ENCODE results near the gene SCT. TPM values are rescaled to one million over a fixed set of nuclear protein-coding genes. Genes with fewer than 3 reads are reported as not detected.

Gene SCT
- total RNA-seq (2021) (2.3 to 3.3 TPM (median 2.9 TPM) in 3 replicates), Bru-seq, nascent RNA (not detected)
- long read RNA-seq, experiment 1, partial matches to known transcripts: 0 of 1 reads
- long read RNA-seq, experiment 1, other reads (novel, unspliced or antisense): 0 of 1 reads
- long read RNA-seq, experiment 2, partial matches to known transcripts: 0 of 4 reads
- long read RNA-seq, experiment 2, other reads (novel, unspliced or antisense): 0 of 4 reads
- long read RNA-seq, experiment 3: 0 reads

- H3K4me3 Mint-ChIP-seq: peak within 1 kb of the TSS; percentile 64
- H3K4me1 Mint-ChIP-seq: peaks cover 13% of the 10 kb centered on the region
- no peaks in the 10 kb centered on the region for H3K36me3 Mint-ChIP-seq
- ATAC-seq: peak; percentile 16
- TF ChIP-seq, protein P1, sequence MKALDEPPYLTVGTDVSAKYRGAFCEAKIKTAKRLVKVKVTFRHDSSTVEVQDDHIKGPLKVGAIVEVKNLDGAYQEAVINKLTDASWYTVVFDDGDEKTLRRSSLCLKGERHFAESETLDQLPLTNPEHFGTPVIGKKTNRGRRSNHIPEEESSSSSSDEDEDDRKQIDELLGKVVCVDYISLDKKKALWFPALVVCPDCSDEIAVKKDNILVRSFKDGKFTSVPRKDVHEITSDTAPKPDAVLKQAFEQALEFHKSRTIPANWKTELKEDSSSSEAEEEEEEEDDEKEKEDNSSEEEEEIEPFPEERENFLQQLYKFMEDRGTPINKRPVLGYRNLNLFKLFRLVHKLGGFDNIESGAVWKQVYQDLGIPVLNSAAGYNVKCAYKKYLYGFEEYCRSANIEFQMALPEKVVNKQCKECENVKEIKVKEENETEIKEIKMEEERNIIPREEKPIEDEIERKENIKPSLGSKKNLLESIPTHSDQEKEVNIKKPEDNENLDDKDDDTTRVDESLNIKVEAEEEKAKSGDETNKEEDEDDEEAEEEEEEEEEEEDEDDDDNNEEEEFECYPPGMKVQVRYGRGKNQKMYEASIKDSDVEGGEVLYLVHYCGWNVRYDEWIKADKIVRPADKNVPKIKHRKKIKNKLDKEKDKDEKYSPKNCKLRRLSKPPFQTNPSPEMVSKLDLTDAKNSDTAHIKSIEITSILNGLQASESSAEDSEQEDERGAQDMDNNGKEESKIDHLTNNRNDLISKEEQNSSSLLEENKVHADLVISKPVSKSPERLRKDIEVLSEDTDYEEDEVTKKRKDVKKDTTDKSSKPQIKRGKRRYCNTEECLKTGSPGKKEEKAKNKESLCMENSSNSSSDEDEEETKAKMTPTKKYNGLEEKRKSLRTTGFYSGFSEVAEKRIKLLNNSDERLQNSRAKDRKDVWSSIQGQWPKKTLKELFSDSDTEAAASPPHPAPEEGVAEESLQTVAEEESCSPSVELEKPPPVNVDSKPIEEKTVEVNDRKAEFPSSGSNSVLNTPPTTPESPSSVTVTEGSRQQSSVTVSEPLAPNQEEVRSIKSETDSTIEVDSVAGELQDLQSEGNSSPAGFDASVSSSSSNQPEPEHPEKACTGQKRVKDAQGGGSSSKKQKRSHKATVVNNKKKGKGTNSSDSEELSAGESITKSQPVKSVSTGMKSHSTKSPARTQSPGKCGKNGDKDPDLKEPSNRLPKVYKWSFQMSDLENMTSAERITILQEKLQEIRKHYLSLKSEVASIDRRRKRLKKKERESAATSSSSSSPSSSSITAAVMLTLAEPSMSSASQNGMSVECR (CRISPR knock-in tag; IDR thresholded peaks at IDR 0.05; ENCODE audit: borderline replicate concordance): no peak
- TF ChIP-seq, protein P2, sequence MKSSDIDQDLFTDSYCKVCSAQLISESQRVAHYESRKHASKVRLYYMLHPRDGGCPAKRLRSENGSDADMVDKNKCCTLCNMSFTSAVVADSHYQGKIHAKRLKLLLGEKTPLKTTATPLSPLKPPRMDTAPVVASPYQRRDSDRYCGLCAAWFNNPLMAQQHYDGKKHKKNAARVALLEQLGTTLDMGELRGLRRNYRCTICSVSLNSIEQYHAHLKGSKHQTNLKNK (CRISPR knock-in tag; IDR thresholded peaks at IDR 0.05): no peak
- TF ChIP-seq SOX15 (CRISPR knock-in tag; IDR thresholded peaks at IDR 0.05): no peak
- no peak for TF ChIP-seq CDX4 (CRISPR knock-in tag; IDR thresholded peaks at IDR 0.05; ENCODE audit: borderline replicate concordance)
- no peak for TF ChIP-seq TP53 (CRISPR knock-in tag; IDR thresholded peaks at IDR 0.05)
- POLR2A ChIA-PET: no interaction called here
- DNase-seq (ENCODE audit: low spot score): peak; percentile 33
- peaks cover 27% of the 10 kb centered on the region for H3K27me3 Mint-ChIP-seq (ENCODE audit: low read depth)
- CTCF ChIA-PET: interaction anchor here (0.8 to 1.1 kb wide), 2 partner anchors 72 to 96 kb away, joined by 3 to 5 read pairs; no protein-coding TSS in a partner anchor
- H3K27ac Mint-ChIP-seq: no peak within 1 kb of the TSS
- no peaks in the 10 kb centered on the region for H3K9me3 Mint-ChIP-seq
Measured at GRCh38 chr11:626475-627307, at the start of gene SCT. Gene SCT (minus strand): TSS chr11:627181. CDS start chr11:627143, 38 bp downstream.

DNA sequence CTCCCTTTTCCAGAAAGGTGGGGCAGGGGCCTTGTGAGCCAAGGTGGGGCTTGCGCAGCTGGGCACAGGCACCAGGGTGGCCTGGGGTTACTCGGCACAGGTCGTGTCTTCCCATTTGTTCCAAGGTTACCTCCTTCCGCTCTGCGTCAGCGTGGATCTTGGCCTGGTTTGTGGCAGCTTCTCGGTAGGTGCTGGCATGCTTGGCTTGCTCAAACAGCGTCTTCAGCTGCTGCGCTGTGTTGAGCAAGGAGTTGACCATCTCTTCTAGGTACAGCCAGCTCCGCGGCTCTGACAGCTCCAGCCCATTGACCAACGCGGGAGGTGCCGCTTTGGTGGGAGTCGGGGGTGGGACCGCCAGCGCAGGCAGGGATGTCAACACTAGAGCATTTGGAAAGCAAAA lies 47.4 kb upstream of the SCT start:
- ChIA-PET POLR2A (no interaction called here), CTCF (no interaction called here)
- no peak for DNase-seq (ENCODE audit: low spot score)
- H3K27me3 Mint-ChIP-seq (ENCODE audit: low read depth): no peaks in the 10 kb centered on the region
- no peaks in the 10 kb centered on the region for H3K4me1 Mint-ChIP-seq
- ATAC-seq: no peak
- no peak overlapping the region for H3K4me3 Mint-ChIP-seq
- H3K27ac Mint-ChIP-seq: peak overlapping the region; percentile 45; the same call in 1 of the 2 replicates
- H3K36me3 Mint-ChIP-seq: peaks cover 47% of the 10 kb centered on the region
- no peaks in the 10 kb centered on the region for H3K9me3 Mint-ChIP-seq
- TF ChIP-seq AFF4 (CRISPR knock-in tag; IDR thresholded peaks at IDR 0.05; ENCODE audit: borderline replicate concordance): no peak
- TF ChIP-seq, protein P3, sequence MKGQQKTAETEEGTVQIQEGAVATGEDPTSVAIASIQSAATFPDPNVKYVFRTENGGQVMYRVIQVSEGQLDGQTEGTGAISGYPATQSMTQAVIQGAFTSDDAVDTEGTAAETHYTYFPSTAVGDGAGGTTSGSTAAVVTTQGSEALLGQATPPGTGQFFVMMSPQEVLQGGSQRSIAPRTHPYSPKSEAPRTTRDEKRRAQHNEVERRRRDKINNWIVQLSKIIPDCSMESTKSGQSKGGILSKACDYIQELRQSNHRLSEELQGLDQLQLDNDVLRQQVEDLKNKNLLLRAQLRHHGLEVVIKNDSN (CRISPR knock-in tag; IDR thresholded peaks at IDR 0.05): no peak
- TF ChIP-seq RELA (CRISPR knock-in tag; IDR thresholded peaks at IDR 0.05; ENCODE audit: borderline replicate concordance): no peak
- TF ChIP-seq, protein P4, sequence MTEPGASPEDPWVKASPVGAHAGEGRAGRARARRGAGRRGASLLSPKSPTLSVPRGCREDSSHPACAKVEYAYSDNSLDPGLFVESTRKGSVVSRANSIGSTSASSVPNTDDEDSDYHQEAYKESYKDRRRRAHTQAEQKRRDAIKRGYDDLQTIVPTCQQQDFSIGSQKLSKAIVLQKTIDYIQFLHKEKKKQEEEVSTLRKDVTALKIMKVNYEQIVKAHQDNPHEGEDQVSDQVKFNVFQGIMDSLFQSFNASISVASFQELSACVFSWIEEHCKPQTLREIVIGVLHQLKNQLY (CRISPR knock-in tag; IDR thresholded peaks at IDR 0.05): no peak
- TF ChIP-seq NR1H2 (CRISPR knock-in tag; IDR thresholded peaks at IDR 0.05): no peak
- TF ChIP-seq, protein P5, sequence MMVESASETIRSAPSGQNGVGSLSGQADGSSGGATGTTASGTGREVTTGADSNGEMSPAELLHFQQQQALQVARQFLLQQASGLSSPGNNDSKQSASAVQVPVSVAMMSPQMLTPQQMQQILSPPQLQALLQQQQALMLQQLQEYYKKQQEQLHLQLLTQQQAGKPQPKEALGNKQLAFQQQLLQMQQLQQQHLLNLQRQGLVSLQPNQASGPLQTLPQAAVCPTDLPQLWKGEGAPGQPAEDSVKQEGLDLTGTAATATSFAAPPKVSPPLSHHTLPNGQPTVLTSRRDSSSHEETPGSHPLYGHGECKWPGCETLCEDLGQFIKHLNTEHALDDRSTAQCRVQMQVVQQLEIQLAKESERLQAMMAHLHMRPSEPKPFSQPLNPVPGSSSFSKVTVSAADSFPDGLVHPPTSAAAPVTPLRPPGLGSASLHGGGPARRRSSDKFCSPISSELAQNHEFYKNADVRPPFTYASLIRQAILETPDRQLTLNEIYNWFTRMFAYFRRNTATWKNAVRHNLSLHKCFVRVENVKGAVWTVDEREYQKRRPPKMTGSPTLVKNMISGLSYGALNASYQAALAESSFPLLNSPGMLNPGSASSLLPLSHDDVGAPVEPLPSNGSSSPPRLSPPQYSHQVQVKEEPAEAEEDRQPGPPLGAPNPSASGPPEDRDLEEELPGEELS (CRISPR knock-in tag; IDR thresholded peaks at IDR 0.05): no peak
- no peak for TF ChIP-seq EMX1 (CRISPR knock-in tag; IDR thresholded peaks at IDR 0.05)
- TF ChIP-seq STAT6 (CRISPR knock-in tag; conservative IDR thresholded peaks at IDR 0.05; ENCODE audit: low read depth): no peak
- TF ChIP-seq, protein P2 (CRISPR knock-in tag; IDR thresholded peaks at IDR 0.05): no peak

Data from WTC11 (cell line).